Measurements from ENCODE around the gene GABRG2. TPM values are rescaled to one million over a fixed set of nuclear protein-coding genes. Genes with fewer than 3 reads are reported as not detected.
"Not testable (repeated sequence)": the region's sequence is repeated elsewhere in the genome, so short reads cannot be mapped to it uniquely, and the experiment has no call there.

GABRG2 gene
- total RNA-seq, 1 donor from 2014 or later, result 0.56 TPM

- H3K4me3 Mint-ChIP-seq, result no peak overlapping the region
- DNase-seq (ENCODE audit: low spot score in 2 of 2, unreplicated experiment in 2 of 2), result no peak
- no peak overlapping the region for H3K27ac Mint-ChIP-seq
- H3K9me3 Mint-ChIP-seq, result peaks cover 6% of the 10 kb centered on the region
- no peaks in the 10 kb centered on the region for H3K36me3 Mint-ChIP-seq
- TF ChIP-seq CTCF (IDR thresholded peaks at IDR 0.05; ENCODE audit: unreplicated experiment), result no peak
- no peaks in the 10 kb centered on the region for H3K27me3 Mint-ChIP-seq (ENCODE audit: low read depth)
- no peaks in the 10 kb centered on the region for H3K4me1 Mint-ChIP-seq
Observed at GRCh38 chr5:162052676-162053075, 14.9 kb upstream of the GABRG2 start.

GRCh38 chr5:162055095-162055494 lies 12.5 kb upstream of the GABRG2 start:
- H3K4me3 Mint-ChIP-seq; H3K4me1 Mint-ChIP-seq; H3K27ac Mint-ChIP-seq; DNase-seq (ENCODE audit: low spot score in 2 of 2, unreplicated experiment in 2 of 2); H3K36me3 Mint-ChIP-seq; H3K9me3 Mint-ChIP-seq; H3K27me3 Mint-ChIP-seq (ENCODE audit: low read depth): not testable (repeated sequence)

- Mint-ChIP-seq H3K4me1 (no peaks in the 10 kb centered on the region), H3K36me3 (no peaks in the 10 kb centered on the region), H3K9me3 (no peaks in the 10 kb centered on the region), H3K4me3 (no peak overlapping the region), H3K27me3 (ENCODE audit: low read depth) (peaks cover 29% of the 10 kb centered on the region), H3K27ac (no peak overlapping the region)
- no peak for DNase-seq (ENCODE audit: low spot score in 2 of 2, unreplicated experiment in 2 of 2)
- no peak for TF ChIP-seq CTCF (IDR thresholded peaks at IDR 0.05; ENCODE audit: unreplicated experiment)
Observed at GRCh38 chr5:162067162-162067561, 411 bp upstream of the GABRG2 start.

GRCh38 chr5:162068412-162068811 lies 839 bp downstream of the GABRG2 start:
- no peak overlapping the region for H3K4me3 Mint-ChIP-seq

GRCh38 chr5:162068936-162069335 lies 1.4 kb downstream of the GABRG2 start:
- DNase-seq (ENCODE audit: low spot score in 2 of 2, unreplicated experiment in 2 of 2), result no peak
- H3K27me3 Mint-ChIP-seq (ENCODE audit: low read depth), result peaks cover 29% of the 10 kb centered on the region
- no peaks in the 10 kb centered on the region for H3K36me3 Mint-ChIP-seq
- no peak overlapping the region for H3K4me3 Mint-ChIP-seq
- H3K27ac Mint-ChIP-seq, result no peak overlapping the region
- no peaks in the 10 kb centered on the region for H3K9me3 Mint-ChIP-seq
- no peaks in the 10 kb centered on the region for H3K4me1 Mint-ChIP-seq
- TF ChIP-seq CTCF (IDR thresholded peaks at IDR 0.05; ENCODE audit: unreplicated experiment), result no peak

More at GRCh38 chr5:162068412-162068811, 839 bp downstream of the GABRG2 start:
- Mint-ChIP-seq H3K27me3 (ENCODE audit: low read depth) (peaks cover 29% of the 10 kb centered on the region), H3K4me1 (no peaks in the 10 kb centered on the region), H3K36me3 (no peaks in the 10 kb centered on the region), H3K27ac (no peak overlapping the region), H3K9me3 (no peaks in the 10 kb centered on the region)
- peak; percentile 44 to 74 for DNase-seq (ENCODE audit: low spot score in 2 of 2, unreplicated experiment in 2 of 2)
- no peak for TF ChIP-seq CTCF (IDR thresholded peaks at IDR 0.05; ENCODE audit: unreplicated experiment)

DNA sequence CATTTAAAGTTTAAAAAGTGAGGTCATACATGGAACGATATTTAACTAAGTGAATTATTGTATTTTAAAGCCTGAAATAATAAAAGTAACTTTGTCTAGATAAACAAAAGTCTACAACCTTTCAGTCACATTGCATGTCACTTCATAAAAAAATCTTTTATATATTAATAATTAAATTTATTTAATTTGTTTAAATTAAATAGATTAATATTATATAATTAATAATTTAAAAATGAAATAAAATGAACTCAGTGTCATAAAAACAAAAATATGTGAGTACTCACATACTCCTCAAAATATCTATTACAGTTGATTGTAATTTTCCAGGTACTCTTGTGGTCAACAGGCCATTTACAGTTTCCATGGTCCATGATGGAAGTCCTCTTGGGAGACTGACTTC lies 11.2 kb downstream of the GABRG2 start:
- Mint-ChIP-seq H3K36me3 (no peaks in the 10 kb centered on the region), H3K27ac (no peak overlapping the region), H3K4me1 (no peaks in the 10 kb centered on the region), H3K9me3 (no peaks in the 10 kb centered on the region), H3K4me3 (no peak overlapping the region), H3K27me3 (ENCODE audit: low read depth) (peaks cover 4% of the 10 kb centered on the region)
- no peak for DNase-seq (ENCODE audit: low spot score in 2 of 2, unreplicated experiment in 2 of 2)
- TF ChIP-seq CTCF (IDR thresholded peaks at IDR 0.05; ENCODE audit: unreplicated experiment), result no peak

Measured in mesothelial cell of epicardium (in vitro differentiated cells).